GM19397 (cell line): ENCODE data around the gene TM9SF1.

ENCODE experiments used
- ATAC-seq: cut with Tn5 transposase; IDR thresholded peaks from one replicate; pipeline ENCODE4 v1.9.1; 2021; ENCODE audit warnings: mild to moderate bottlenecking, moderate library complexity; ENCODE audit not compliant: unreplicated experiment

The TM9SF1 gene

DNA sequence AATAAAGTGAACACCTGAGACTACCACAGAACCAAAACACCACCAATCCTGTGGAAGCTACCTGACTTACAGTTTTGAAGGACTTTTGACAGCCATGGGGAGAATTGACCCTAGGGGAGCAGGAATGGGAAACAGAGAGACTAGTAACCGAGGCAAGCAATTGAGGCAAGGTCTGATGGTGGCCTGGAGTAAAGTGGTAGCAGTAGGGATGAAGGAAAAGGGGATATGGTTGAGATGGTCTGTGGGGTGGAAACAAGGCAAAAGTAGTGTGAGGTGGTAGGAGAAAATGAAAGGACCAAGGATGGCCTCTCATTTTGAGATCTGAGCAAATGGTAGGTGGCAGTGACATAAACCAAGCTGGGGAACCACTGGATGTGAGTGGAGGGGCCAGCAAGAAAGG lies 38.4 kb downstream of the TM9SF1 start:
- ATAC-seq, result no peak

DNA sequence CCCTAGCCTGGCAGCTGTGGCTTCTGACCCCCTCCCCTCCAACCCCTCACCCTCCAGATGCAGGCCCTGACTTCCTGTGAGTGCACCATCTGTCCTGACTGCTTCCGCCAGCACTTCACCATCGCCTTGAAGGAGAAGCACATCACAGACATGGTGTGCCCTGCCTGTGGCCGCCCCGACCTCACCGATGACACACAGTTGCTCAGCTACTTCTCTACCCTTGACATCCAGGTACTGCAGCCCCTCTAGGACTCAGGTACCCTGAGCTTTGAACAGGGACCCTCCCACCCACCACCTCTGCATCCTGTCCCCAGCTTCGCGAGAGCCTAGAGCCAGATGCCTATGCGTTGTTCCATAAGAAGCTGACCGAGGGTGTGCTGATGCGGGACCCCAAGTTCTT lies 40.1 kb downstream of the TM9SF1 start:
- no peak for ATAC-seq

DNA sequence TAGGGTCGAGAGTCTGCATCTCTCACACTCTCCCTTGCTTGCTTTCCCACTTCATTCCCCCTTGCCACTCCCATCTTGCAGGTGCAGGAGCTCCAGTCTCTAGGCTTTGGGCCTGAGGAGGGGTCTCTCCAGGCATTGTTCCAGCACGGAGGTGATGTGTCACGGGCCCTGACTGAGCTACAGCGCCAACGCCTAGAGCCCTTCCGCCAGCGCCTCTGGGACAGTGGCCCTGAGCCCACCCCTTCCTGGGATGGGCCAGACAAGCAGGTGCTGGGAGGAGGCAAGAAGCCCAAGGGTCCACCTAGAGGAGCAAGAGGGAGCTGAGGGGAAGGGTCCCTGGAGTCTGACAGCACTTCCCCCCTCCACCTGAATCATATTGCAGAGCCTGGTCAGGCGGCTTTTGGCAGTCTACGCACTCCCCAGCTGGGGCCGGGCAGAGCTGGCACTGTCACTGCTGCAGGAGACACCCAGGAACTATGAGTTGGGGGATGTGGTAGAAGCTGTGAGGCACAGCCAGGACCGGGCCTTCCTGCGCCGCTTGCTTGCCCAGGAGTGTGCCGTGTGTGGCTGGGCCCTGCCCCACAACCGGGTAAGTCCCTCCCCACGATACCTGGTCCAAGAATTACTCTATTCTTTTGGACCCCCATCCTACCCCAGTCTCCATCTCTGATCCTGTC lies 43.7 kb downstream of the TM9SF1 start:
- ATAC-seq, result no peak

DNA sequence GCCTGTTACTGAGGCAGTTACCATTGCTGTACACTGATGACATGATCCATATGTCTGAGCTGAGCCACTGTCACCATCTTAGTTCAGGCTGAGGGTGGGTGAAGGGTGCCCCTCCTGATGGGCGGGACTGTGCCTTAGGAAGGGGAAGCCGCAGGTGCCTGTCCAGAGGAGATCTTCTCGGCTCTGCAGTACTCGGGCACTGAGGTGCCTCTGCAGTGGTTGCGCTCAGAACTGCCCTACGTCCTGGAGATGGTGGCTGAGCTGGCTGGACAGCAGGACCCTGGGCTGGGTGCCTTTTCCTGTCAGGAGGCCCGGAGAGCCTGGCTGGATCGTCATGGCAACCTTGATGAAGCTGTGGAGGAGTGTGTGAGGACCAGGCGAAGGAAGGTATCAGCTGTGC lies 44.2 kb downstream of the TM9SF1 start:
- no peak for ATAC-seq

DNA sequence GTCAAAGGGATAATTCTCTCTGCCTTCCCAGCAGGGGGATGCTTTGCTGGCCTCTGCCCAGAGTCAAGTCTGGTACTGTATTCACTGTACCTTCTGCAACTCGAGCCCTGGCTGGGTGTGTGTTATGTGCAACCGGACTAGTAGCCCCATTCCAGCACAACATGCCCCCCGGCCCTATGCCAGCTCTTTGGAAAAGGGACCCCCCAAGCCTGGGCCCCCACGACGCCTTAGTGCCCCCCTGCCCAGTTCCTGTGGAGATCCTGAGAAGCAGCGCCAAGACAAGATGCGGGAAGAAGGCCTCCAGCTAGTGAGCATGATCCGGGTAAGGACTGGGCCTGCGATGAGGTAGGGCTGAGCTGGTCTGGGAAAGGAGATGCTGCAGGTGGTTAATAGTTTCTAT lies 44.7 kb downstream of the TM9SF1 start:
- no peak for ATAC-seq

DNA sequence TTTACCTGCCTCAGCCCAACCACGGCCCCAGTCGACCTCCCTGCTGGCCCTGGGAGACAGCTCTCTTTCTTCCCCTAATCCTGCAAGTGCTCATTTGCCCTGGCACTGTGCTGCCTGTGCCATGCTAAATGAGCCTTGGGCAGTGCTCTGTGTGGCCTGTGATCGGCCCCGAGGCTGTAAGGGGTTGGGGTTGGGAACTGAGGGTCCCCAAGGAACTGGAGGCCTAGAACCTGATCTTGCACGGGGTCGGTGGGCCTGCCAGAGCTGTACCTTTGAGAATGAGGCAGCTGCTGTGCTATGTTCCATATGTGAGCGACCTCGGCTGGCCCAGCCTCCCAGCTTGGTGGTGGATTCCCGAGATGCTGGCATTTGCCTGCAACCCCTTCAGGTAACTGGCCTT lies 45.2 kb downstream of the TM9SF1 start:
- no peak for ATAC-seq

DNA sequence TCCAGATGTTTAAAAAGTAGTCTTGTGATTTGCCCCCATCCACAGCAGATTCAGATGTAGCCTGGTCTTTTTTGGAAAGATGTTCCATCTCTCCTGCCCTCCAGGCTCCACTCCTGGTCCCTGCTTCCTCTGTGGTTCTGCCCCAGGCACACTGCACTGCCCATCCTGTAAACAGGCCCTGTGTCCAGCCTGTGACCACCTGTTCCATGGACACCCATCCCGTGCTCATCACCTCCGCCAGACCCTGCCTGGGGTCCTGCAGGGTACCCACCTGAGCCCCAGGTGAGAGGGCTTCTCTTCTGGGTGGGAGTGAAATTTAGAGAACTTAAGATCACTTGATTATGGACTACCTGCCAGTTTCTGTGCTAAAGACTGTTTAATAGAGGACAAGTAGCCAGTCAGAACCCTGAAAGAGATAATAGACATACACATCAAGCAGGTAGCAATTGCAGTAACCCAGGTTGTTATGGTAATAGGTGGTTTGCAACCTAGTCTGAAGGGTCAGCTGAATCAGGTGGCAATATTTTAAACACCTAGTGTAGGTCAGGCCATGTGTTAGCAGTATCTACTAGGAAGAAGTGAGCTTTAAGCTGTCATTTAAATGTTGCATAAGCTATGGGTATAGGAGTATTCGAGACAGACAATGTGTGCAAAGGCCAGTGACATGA lies 45.8 kb downstream of the TM9SF1 start:
- no peak for ATAC-seq

DNA sequence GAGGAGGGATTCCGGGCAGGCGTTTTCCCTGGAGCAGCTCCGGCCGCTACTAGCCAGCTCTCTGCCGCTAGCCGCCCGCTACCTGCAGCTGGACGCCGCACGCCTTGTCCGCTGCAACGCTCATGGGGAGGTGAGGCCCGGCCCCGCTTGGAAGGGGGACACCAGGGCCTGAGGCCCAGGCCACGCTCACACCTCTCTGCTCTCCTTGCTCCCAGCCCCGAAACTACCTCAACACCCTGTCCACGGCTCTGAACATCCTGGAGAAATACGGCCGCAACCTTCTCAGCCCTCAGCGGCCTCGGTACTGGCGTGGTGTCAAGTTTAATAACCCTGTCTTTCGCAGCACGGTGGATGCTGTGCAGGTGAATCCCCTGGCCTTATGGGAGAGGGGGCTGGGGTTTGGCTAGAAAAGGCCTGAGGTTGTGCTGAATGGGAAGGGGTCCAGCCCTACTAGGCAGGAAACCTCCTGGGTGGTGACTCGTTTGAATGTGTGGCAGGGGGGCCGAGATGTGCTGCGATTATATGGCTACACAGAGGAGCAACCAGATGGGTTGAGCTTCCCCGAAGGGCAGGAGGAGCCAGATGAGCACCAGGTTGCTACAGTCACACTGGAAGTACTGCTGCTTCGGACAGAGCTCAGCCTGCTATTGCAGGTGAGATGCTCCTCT lies 47.3 kb downstream of the TM9SF1 start:
- no peak for ATAC-seq

DNA sequence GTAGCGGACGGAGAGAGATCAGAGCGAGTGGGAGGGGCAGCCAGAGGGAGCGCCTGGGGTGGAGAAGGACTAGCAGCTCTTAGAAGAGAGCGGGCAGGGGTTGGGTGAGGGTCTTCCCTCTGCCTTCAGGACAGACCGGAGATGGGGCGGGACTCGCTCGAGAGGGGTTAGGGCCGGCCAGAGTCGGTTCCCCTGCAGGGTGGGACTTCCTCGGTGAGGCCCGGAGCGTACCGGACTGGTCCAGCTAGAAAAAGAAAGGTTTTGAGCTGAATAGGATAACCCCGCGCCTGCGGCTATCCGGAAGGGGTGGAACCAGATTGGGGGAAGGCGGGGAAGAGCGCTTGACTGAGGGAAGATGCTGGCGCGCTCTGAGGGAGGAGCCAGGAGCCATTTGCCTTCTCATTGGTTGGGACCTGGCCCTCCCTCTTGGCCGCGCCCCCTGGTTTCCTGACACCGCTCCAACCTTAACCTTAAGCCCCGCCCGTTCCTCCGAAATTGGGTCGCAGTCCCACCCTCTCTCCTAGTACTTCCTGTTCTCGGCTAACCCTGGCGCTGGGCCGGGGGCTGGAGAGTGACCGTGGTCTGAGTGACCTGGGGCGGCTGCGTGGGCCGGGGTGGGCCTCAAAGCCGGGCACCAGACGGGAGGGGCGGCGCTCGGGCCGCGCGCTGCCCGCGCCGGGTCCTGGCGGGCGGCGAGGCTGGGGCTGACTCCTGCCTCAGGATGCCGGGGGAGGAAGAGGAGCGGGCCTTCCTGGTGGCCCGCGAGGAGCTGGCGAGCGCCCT lies 48.1 kb downstream of the TM9SF1 start, which contains the start of gene RNF31:
Gene RNF31 (plus strand): TSS at position 521 of the 783 bp plus-strand sequence. CDS start 201 bp downstream, at position 722.
- ATAC-seq, result peak; percentile 80

DNA sequence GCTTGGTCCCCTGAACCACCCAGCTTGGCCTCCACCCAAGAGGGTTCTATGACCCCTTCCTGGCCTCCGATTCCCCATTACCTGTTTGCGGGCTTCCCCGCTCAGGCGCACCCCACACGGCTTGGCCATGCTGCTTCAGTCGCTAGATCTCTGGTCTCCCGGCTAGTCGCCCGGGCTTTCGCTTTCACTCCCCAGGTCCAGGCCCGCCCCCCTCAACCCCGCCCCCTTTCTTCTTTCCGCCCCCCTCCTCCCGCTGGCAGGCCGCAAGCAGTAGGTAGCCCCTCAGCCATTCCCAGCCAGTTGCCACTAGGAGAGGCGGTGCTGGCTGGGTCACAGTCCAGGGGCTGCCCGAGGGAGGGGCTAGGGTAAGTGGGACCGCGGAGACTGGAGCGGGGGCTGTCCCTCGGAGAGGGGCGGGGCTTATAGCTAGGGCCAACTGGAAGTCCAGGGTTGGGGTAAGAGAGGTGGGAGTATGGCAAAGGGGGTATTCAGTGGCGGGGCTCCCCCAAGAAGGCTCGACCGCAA lies 48.7 kb downstream of the TM9SF1 start, which contains the start of gene PSME2:
Gene PSME2 (minus strand): TSS at position 158 of the 525 bp plus-strand sequence. CDS start 29 bp downstream, at position 129.
- peak; percentile 52 for ATAC-seq

DNA sequence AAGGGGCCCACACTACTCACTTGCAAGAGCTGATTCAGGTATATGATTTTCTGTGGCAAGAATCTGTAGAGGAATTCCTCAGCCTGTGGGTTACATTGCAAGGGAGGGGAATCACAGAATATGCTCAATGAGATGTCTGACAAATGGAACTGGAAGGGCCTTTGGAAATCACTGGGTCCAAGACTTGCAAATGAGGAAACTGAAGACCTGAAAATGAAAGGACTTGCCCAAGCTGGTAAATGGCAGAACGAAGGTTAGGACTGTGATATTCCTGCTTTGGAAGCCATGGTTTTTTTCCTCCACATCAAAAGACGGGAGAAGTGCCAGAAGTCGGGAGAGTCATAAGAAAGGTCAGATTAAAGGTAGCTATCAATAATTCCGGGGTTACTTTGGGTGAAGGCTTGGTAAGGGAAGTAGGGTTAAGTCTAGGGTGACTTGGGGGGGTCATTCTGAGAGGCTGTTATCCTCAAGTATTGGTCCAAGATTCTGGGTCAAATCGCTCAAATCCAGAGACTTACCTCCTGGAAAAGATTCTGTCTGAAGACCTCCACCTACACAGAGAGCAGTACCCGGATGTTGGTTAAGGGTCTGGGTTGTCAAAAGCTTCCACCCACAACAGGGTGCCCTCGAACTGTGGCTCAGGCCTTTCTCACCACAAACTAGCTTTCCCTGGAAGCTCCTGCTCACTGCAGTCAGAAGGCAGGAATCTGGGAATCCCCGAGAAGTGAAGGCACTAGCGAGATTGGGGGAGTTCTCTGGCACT lies 49.4 kb downstream of the TM9SF1 start:
- no peak for ATAC-seq

DNA sequence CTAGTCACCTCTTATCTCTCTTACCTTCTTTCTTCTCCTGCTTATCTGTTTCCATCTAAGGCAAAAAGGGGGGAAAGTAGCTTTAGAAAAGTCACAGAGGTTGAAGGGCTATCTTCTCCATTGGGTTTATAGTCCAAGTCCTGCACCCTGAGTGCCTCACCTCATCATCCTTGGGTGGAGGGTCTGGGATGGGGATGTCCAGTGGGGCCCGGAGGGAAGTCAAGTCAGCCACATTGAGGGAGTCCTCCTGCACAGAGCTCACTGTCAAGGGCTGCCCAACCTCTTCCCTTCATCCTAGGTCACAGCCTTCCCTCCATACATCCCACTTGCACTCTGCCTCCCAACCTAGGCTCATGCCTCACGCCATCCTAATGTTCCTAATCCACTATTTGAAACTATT lies 50.0 kb downstream of the TM9SF1 start:
- ATAC-seq, result no peak

DNA sequence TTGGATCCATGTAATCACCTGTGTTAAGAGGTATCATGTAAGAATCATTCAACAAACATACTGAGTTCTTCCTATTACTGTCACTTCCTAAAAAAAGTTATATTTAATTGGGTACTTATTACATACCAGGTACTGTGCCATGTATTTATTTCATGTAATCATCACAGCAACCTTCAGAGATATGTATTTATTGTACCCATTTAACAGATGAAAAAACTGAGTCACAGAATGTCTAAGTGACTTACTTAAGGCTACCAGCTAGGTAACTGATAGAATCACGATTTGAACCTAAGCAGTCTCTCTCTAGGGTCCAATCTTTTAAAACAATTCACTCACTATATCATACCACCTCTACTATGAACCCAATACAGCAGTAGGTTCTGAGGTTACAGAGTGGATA lies 50.8 kb downstream of the TM9SF1 start:
- no peak for ATAC-seq

DNA sequence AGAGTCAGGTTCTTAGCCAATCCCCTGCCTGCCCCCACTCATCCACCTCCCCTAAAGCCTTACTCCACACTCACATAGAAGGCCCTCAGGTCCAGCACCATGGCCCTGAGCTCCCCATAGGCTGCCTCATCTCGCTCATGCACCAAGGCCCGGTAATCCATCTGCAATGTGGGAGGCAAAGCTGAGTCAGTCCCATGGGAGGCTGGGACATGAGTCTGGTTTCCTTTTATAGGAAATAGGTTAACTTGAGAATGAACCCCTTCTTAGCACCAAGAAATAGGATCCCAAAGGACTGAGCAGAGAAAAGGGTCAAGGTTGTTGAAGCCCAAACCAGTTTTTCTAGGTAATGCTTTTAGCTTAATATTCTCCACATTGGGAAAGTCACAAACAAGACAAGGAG lies 51.7 kb downstream of the TM9SF1 start:
- ATAC-seq, result no peak

DNA sequence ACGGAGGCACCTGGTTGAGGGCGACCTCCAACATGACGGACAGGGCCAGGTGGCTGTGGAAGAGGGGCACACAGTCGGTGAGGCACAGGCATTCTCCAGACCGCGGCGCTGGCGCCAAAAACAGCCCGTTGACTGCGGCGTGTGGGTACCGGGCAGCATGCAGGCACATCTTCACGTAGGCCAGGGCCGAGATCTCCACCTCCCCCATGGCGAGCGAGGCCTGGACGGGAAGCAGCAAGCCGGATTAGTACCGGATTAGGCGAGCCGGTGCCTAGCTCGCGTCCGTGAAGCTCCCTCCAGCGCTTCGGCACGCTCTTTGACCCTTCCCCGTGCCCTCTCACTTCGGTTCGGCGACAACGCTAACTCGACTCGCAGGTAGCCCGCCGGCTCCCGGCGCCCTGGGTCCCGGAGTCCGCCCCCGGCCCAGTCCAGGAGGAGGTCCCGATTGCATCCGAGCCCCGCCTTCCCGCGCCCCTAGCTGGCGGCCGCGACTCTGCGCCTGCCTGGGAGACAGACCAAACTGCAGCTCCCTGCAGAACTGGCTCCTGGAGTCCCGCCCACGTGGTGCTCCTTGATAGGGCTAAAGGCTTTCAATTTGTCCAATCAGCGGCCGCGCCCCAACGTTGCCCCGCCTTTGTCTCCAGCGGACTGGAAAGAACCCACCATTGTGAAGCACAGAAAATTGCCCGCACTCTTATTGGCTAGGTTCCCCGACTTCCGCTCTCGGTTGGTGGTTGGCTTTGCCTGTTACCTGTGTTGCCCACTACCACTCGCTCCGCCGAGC lies 54.0 kb downstream of the TM9SF1 start, which contains the start of gene EMC9:
Gene EMC9 (minus strand): TSS at position 495 of the 784 bp plus-strand sequence. CDS start 287 bp downstream, at position 208.
- ATAC-seq, result peak; percentile 82

DNA sequence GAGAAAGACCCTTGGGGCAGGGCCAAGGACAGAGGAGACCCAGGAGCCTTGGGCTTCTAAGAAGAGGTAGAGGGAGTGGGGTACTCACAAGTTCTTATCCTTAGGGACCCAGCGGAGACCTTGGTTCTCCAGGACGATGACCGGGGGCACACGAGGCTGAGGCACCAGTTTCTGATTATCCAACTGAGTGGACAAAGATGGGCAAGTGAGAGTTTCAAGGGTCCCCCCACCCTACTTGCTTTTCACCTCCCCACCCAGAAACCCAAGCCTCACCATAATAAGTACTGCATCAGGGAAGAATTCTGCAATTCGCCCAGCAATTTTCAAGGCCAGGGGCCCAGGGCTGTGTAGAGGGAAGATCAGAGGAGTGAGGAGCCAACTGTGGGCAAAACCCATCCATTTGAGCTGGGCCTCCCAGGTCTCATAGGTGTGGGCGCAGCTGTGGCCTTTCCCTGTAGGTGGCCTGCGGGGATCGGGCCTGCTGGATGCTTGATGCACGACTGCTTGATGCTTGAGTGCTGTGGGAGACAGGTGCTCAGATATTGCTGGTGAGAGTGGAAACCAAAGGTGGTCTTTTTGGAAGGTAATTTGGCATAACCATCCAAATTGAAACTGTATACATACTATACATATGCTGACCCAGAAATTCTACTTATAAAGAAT lies 55.8 kb downstream of the TM9SF1 start:
- ATAC-seq, result no peak
